MM.1S (cell line): ENCODE data around the gene IRAK2.

ENCODE experiments used
- DNase-seq: peaks from one replicate; pipeline ENCODE4 v3.0.0-alpha.2; 2015
- H2AFZ ChIP-seq: fragments of 300-600 bp; sonication (generic); 2 replicates; pipeline ENCODE4 v1.6.0; 2016; ENCODE audit warnings: antibody characterized with exemption, low read length
- H3F3A ChIP-seq: fragments of 300-600 bp; sonication (generic); 2 replicates; pipeline ENCODE4 v1.6.1; 2016; ENCODE audit warnings: mild to moderate bottlenecking, antibody characterized with exemption, low read length, moderate library complexity, mixed read lengths; ENCODE audit not compliant: insufficient read depth
- H3K27ac ChIP-seq: fragments of 300-600 bp; sonication (generic); 2 replicates; pipeline ENCODE4 v1.5.1; 2016; ENCODE audit warnings: mild to moderate bottlenecking, low read length
- H3K27me3 ChIP-seq: fragments of 300-600 bp; sonication (generic); replicated peaks from 2 replicates; pipeline ENCODE4 v1.6.0; 2016; ENCODE audit warnings: low read length; ENCODE audit not compliant: insufficient read depth
- H3K36me3 ChIP-seq: fragments of 300-600 bp; sonication (generic); replicated peaks from 2 replicates; pipeline ENCODE4 v1.6.1; 2016; ENCODE audit warnings: mild to moderate bottlenecking, low read length, mixed read lengths; ENCODE audit not compliant: insufficient read depth
- H3K4me1 ChIP-seq: fragments of 300-600 bp; sonication (generic); 2 replicates; pipeline ENCODE4 v1.6.1; 2016; ENCODE audit warnings: low read length, mixed read lengths
- H3K4me2 ChIP-seq: fragments of 300-600 bp; sonication (generic); 2 replicates; pipeline ENCODE4 v1.6.0; 2016; ENCODE audit warnings: low read depth, low read length
- H3K4me3 ChIP-seq: fragments of 300-600 bp; sonication (generic); 2 replicates; pipeline ENCODE4 v1.5.1; 2016; ENCODE audit warnings: low read length, mixed read lengths
- H3K79me2 ChIP-seq: fragments of 300-600 bp; sonication (generic); 2 replicates; pipeline ENCODE4 v1.6.1; 2016; ENCODE audit warnings: mixed run types, low read length, mixed read lengths
- H3K9ac ChIP-seq: fragments of 300-600 bp; sonication (generic); 2 replicates; pipeline ENCODE4 v1.6.1; 2016; ENCODE audit warnings: low read length, mixed read lengths
- H3K9me2 ChIP-seq: fragments of 300-600 bp; sonication (generic); replicated peaks from 2 replicates; pipeline ENCODE4 v1.6.1; 2016; ENCODE audit warnings: mild to moderate bottlenecking, low read length, mixed read lengths; ENCODE audit not compliant: insufficient read depth
- H3K9me3 ChIP-seq: fragments of 300-600 bp; sonication (generic); replicated peaks from 2 replicates; pipeline ENCODE4 v1.6.1; 2016; ENCODE audit warnings: mild to moderate bottlenecking, low read length, mixed read lengths; ENCODE audit not compliant: insufficient read depth
- H4K20me1 ChIP-seq: fragments of 300-600 bp; sonication (generic); 2 replicates; pipeline ENCODE4 v1.6.1; 2016; ENCODE audit warnings: mild to moderate bottlenecking, low read length, moderate library complexity, mixed read lengths; ENCODE audit not compliant: insufficient read depth
- EZH2 ChIP-seq: fragments of 300-600 bp; sonication (generic); optimal IDR thresholded peaks from 2 replicates; pipeline ENCODE3; 2017; ENCODE audit warnings: low read depth, mild to moderate bottlenecking, antibody characterized with exemption, low read length, mixed read lengths
- EZH2phosphoT487 ChIP-seq: fragments of 300-600 bp; sonication (generic); IDR thresholded peaks from 2 replicates; pipeline ENCODE4 v1.6.1; 2018; ENCODE audit warnings: antibody characterized with exemption, low read length
- TF ChIP-seq, protein P1 (sequence below): fragments of 300-600 bp; sonication (generic); IDR thresholded peaks from 2 replicates; pipeline ENCODE4 v1.5.1; 2016; ENCODE audit warnings: antibody characterized with exemption, low read length, mixed read lengths

IRAK2 gene

DNA sequence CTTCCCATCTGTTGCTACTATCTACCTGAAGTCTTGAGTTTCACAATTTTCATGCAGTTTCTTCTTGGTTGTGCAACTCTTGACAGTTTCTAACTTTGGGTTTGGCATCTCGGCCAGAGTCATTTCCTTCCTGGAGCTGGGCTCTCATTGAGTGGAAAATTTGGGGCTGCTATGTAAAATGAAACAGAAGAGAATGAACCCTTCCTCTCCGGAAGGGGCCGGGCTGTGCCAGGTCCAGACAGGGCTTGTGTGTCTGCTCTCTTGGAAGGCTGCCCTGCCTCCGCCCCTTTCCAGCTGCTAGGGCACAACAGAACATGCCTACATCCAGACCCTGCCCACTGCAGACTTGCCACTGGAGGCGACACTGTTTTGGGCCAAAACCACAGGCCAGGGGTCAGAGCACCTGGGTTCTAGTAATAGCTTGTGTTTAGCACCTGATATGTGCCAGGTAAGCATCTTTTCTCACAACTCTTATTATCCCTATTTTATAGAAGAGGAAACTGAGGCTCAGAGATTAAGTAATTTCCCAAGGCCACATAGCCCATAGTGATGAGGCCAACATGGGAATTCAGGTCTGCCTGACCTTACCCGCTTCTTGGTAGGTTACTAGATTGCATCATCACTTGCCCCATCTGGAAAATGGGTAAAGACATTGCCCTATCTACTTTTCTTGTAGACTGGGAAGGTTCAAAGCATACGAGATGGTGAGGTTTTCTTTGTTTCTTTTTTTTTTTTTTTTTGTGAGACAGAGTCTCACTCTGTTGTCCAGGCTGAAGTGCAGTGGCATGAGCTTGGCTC is 25.0 kb downstream of the IRAK2 start:
- TF ChIP-seq, protein P1, sequence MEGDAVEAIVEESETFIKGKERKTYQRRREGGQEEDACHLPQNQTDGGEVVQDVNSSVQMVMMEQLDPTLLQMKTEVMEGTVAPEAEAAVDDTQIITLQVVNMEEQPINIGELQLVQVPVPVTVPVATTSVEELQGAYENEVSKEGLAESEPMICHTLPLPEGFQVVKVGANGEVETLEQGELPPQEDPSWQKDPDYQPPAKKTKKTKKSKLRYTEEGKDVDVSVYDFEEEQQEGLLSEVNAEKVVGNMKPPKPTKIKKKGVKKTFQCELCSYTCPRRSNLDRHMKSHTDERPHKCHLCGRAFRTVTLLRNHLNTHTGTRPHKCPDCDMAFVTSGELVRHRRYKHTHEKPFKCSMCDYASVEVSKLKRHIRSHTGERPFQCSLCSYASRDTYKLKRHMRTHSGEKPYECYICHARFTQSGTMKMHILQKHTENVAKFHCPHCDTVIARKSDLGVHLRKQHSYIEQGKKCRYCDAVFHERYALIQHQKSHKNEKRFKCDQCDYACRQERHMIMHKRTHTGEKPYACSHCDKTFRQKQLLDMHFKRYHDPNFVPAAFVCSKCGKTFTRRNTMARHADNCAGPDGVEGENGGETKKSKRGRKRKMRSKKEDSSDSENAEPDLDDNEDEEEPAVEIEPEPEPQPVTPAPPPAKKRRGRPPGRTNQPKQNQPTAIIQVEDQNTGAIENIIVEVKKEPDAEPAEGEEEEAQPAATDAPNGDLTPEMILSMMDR, result peak; percentile 21
- no peak for TF ChIP-seq EZH2phosphoT487
- Histone ChIP-seq H3K79me2 (no peaks in the 10 kb centered on the region), H2AFZ (peak overlapping the region; percentile 48), H3K27me3 (no peaks in the 10 kb centered on the region), H4K20me1 (no peaks in the 10 kb centered on the region), H3K4me3 (peak overlapping the region; percentile 23), H3K9ac (no peak overlapping the region), H3K27ac (peak overlapping the region; percentile 59; the same call in 1 of the 2 replicates), H3F3A (peaks cover 11% of the 10 kb centered on the region), H3K36me3 (no peaks in the 10 kb centered on the region), H3K9me3 (no peaks in the 10 kb centered on the region), H3K4me2 (peak overlapping the region; percentile 67), H3K9me2 (no peaks in the 10 kb centered on the region), H3K4me1 (peaks cover 16% of the 10 kb centered on the region)
- peak; percentile 82 for DNase-seq

DNA sequence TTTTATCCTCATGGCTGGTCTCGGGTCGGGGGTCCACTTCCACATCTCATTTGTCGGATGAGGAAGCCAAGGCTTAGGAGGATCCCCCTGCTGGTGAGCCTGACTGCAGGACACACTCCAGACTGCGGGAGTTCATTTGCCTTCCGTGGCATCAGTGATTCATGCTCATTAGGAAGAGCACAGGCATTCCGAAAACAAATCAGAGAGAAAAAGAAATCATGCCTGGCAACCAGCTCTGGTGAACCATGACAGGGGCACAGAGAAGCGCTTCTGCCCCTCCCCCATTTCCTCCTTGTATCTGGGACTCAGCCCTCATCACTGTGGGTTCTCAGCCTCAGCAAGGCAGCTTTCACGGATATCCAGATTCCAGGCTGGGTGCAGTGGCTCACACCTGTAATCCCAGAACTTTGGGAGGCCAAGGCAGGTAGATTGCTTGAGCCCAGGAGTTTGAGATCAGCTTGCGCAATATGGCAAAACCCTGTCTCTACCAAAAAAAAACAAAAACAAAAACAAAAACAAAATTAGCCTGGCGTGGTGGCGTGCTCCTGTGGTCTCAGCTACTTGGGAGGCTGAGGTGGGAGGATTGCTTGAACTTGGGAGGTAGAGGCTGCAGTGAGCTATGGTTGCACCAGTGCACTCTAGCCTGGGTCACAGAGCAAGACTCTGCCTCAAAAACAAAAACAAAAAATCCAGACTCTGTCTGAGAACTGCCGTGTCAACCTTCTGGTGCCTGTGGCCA is 28.4 kb downstream of the IRAK2 start:
- H3K9me2 ChIP-seq, result no peaks in the 10 kb centered on the region
- no peak overlapping the region for H2AFZ ChIP-seq
- H3K36me3 ChIP-seq, result no peaks in the 10 kb centered on the region
- peaks cover 17% of the 10 kb centered on the region for H3K4me1 ChIP-seq
- TF ChIP-seq EZH2, result no peak
- TF ChIP-seq EZH2phosphoT487, result no peak
- TF ChIP-seq, protein P1, result no peak
- no peaks in the 10 kb centered on the region for H3K79me2 ChIP-seq
- H3K27me3 ChIP-seq, result no peaks in the 10 kb centered on the region
- H3K9me3 ChIP-seq, result no peaks in the 10 kb centered on the region
- no peak overlapping the region for H3K4me3 ChIP-seq
- H3K4me2 ChIP-seq, result no peak overlapping the region
- H3K9ac ChIP-seq, result no peak overlapping the region
- peaks cover 12% of the 10 kb centered on the region for H3F3A ChIP-seq
- no peaks in the 10 kb centered on the region for H4K20me1 ChIP-seq
- DNase-seq, result no peak
- H3K27ac ChIP-seq, result no peak overlapping the region

DNA sequence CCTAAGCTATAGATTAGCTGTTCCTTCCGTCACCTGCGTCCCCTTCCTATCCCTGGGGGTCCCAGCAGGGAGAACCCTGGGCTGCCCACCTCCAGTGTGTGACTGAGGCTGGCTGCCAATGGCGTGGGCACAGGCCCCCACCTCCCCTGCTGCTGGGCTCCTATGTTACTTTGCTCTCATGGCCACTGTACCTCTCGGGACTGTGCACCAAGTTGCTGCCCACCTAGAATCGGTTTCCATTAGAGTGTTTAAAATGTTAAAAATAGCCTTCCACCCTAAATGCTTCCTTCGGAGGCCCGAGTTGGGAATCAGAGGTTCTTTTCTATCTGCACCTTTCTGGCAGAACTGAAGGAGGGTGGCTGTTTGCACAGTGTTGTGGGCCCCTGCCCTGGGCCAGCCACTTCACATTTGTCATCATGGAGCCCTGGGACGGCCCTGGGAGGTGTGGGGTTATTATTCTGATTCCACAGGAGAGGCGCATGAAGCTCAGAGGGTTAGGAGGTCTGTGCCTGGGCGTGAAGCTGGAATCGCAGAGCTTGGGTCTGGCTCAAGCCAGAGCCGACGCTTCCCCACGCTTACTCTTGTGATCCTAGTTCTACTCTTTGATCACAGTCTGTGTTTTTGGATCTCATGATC is 29.1 kb downstream of the IRAK2 start:
- H3K27me3 ChIP-seq, result no peaks in the 10 kb centered on the region
- no peaks in the 10 kb centered on the region for H4K20me1 ChIP-seq
- H3K4me3 ChIP-seq, result no peak overlapping the region
- H3K36me3 ChIP-seq, result no peaks in the 10 kb centered on the region
- no peak overlapping the region for H3K9ac ChIP-seq
- no peak overlapping the region for H3K4me2 ChIP-seq
- no peak for DNase-seq
- no peak overlapping the region for H3K27ac ChIP-seq
- no peaks in the 10 kb centered on the region for H3K79me2 ChIP-seq
- no peak overlapping the region for H2AFZ ChIP-seq
- TF ChIP-seq EZH2phosphoT487, result no peak
- TF ChIP-seq, protein P1, result no peak
- TF ChIP-seq EZH2, result no peak
- peaks cover 16% of the 10 kb centered on the region for H3F3A ChIP-seq
- no peaks in the 10 kb centered on the region for H3K9me2 ChIP-seq
- peaks cover 24% of the 10 kb centered on the region for H3K4me1 ChIP-seq
- H3K9me3 ChIP-seq, result no peaks in the 10 kb centered on the region
